Natural killer cell (primary cell): Measurements from ENCODE around the gene PPT1. TPM values are rescaled to one million over a fixed set of nuclear protein-coding genes. Genes with fewer than 3 reads are reported as not detected.

Experiments
- ATAC-seq, 3 donors: fragments of 150-1000 bp in 2 of 3; fragments of 200-7000 bp in 1 of 3; cut with Tn5 transposase; 1 replicate in 1 of 3; 2 replicates in 2 of 3; pipeline ENCODE4 v1.10.0; 2021; ENCODE audit warnings: mild to moderate bottlenecking in 2 of 3, moderate library complexity in 2 of 3
- DNase-seq, 2 donors: peaks; one replicate each; pipeline versions ENCODE4 v3.0.0 to v3.0.0-alpha.2; 2013 to 2021; ENCODE audit warnings: mixed read lengths in 1 of 2
- H3K27ac ChIP-seq: one replicate; pipeline ENCODE4 v1.5.1; 2013; ENCODE audit warnings: mild to moderate bottlenecking, low read length
- H3K27me3 ChIP-seq: one replicate; pipeline ENCODE4 v1.6.1; 2013; ENCODE audit warnings: low read length; ENCODE audit not compliant: control insufficient read depth, insufficient read depth
- H3K36me3 ChIP-seq: one replicate; pipeline ENCODE4 v1.6.1; 2013; ENCODE audit warnings: low read length; ENCODE audit not compliant: control insufficient read depth, insufficient read depth
- H3K4me1 ChIP-seq: one replicate; pipeline ENCODE4 v1.6.1; 2013; ENCODE audit warnings: low read length; ENCODE audit not compliant: control insufficient read depth, insufficient read depth
- H3K4me3 ChIP-seq: one replicate; pipeline ENCODE4 v1.5.1; 2013; ENCODE audit warnings: low read length
- H3K9me3 ChIP-seq: one replicate; pipeline ENCODE4 v1.6.1; 2013; ENCODE audit warnings: low read length; ENCODE audit not compliant: control insufficient read depth, insufficient read depth
- H3K27ac Mint-ChIP-seq, 2 donors: one replicate each; pipeline ENCODE4 v1.8.0; 2022; ENCODE audit warnings: mild to moderate bottlenecking in 2 of 2, mixed read lengths in 2 of 2, moderate library complexity in 1 of 2
- H3K27me3 Mint-ChIP-seq, 2 donors: one replicate each; pipeline ENCODE4 v1.8.0; 2022; ENCODE audit warnings: low read depth in 2 of 2, mixed read lengths in 2 of 2
- H3K36me3 Mint-ChIP-seq: one replicate; pipeline ENCODE4 v1.8.0; 2022; ENCODE audit warnings: mixed read lengths
- H3K4me1 Mint-ChIP-seq, 2 donors: one replicate each; pipeline ENCODE4 v1.8.0; 2022; ENCODE audit warnings: mixed read lengths in 2 of 2
- H3K4me3 Mint-ChIP-seq: one replicate; pipeline ENCODE4 v1.8.0; 2022; ENCODE audit warnings: mild to moderate bottlenecking, moderate library complexity, mixed read lengths
- H3K9me3 Mint-ChIP-seq, 2 donors: one replicate each; pipeline ENCODE4 v1.8.0; 2022; ENCODE audit warnings: mixed read lengths in 2 of 2
- CTCF ChIP-seq: fragments of 200-600 bp; IDR thresholded peaks from one replicate; pipeline ENCODE4 v1.8.0; 2022; ENCODE audit warnings: antibody characterized with exemption
- WGBS: methylation state at CpG from one replicate; pipeline ENCODE4 v1.1.7; 2013; ENCODE audit warnings: missing lambda C conversion rate; ENCODE audit not compliant: insufficient coverage; 5-methylcytosine and 5-hydroxymethylcytosine counted together
- intact Hi-C: fragments of 100-400 bp; cut with micrococcal nuclease; formaldehyde crosslinking; loops from one replicate; pipeline ENCODE4 v1.14.2; 2022
- total RNA-seq, 4 donors: library from RNA; stranded (reverse); fragments of 120-200 nt in 1 of 4; gene quantifications; one replicate each; pipeline versions ENCODE4 v1.2.3 to v1.2.4, GENCODE V29; 2013 to 2022

Gene PPT1
- total RNA-seq, 3 donors from 2014 or later (not counting 1 experiment from before 2014, with no cell fraction given) = 24.9 to 34.5 (median 29.9) TPM

GRCh38 chr1:40059338-40059959 lies 37.6 kb downstream of the PPT1 start:
- Histone ChIP-seq H3K4me1 (peaks cover 71% of the 10 kb centered on the region), H3K27ac (peak overlapping the region; percentile 55), H3K4me3 (no peak overlapping the region), H3K36me3 (peaks cover 65% of the 10 kb centered on the region), H3K9me3 (no peaks in the 10 kb centered on the region), H3K27me3 (no peaks in the 10 kb centered on the region)
- Mint-ChIP-seq H3K4me3 (peak overlapping the region; percentile 85), H3K9me3 (no peaks in the 10 kb centered on the region), H3K27me3 (no peaks in the 10 kb centered on the region), H3K36me3 (peaks cover 8% of the 10 kb centered on the region), H3K4me1 (peaks cover 85 to 93% of the 10 kb centered on the region in 2 donors), H3K27ac (peak overlapping the region; percentile 77 to 95)
- 22% methylated on average over 2 of the region's 4 CpGs for WGBS
- ATAC-seq (peak; percentile 72 to 80 (median 80)), DNase-seq (peak in 1 of 2 donors; percentile 68)
- intact Hi-C loops = loop anchor here (2.0 kb wide), 1 partner anchor 19 kb away; the partner anchor contains the start of gene CAP1
- no peak for TF ChIP-seq CTCF

- H3K27me3 Mint-ChIP-seq = no peaks in the 10 kb centered on the region
- ATAC-seq (no peak), DNase-seq (no peak)
- H3K27ac Mint-ChIP-seq = peak overlapping the region; percentile 77 to 95
- H3K4me3 Mint-ChIP-seq = peak overlapping the region; percentile 85
- intact Hi-C loops = loop anchor here (2.0 kb wide), 1 partner anchor 18 kb away; the partner anchor contains the start of gene CAP1
- H3K4me3 ChIP-seq = no peak overlapping the region
- no peak for TF ChIP-seq CTCF
- no peaks in the 10 kb centered on the region for H3K9me3 ChIP-seq
- peaks cover 87 to 93% of the 10 kb centered on the region in 2 donors for H3K4me1 Mint-ChIP-seq
- peaks cover 68% of the 10 kb centered on the region for H3K4me1 ChIP-seq
- peaks cover 60% of the 10 kb centered on the region for H3K36me3 ChIP-seq
- no peaks in the 10 kb centered on the region for H3K9me3 Mint-ChIP-seq
- peak overlapping the region; percentile 55 for H3K27ac ChIP-seq
- H3K36me3 Mint-ChIP-seq = peaks cover 3% of the 10 kb centered on the region
- WGBS = 83% methylated on average over 5 of the region's 7 CpGs
- H3K27me3 ChIP-seq = no peaks in the 10 kb centered on the region
These were observed 38.4 kb downstream of the PPT1 start for GRCh38 chr1:40058453-40059337.

- H3K9me3 Mint-ChIP-seq = no peaks in the 10 kb centered on the region
- H3K27ac ChIP-seq = peak overlapping the region; percentile 55
- peak overlapping the region; percentile 85 for H3K4me3 Mint-ChIP-seq
- no peaks in the 10 kb centered on the region for H3K27me3 Mint-ChIP-seq
- DNase-seq (no peak), ATAC-seq (no peak)
- H3K4me1 Mint-ChIP-seq = peaks cover 89 to 95% of the 10 kb centered on the region in 2 donors
- no peaks in the 10 kb centered on the region for H3K27me3 ChIP-seq
- no peaks in the 10 kb centered on the region for H3K9me3 ChIP-seq
- peaks cover 66% of the 10 kb centered on the region for H3K4me1 ChIP-seq
- WGBS = 100% methylated on average over 1 of the region's 1 CpG
- H3K36me3 Mint-ChIP-seq = no peaks in the 10 kb centered on the region
- intact Hi-C loops = loop anchor here (2.0 kb wide), 1 partner anchor 17 kb away; the partner anchor contains the start of gene CAP1
- TF ChIP-seq CTCF = no peak
- no peak overlapping the region for H3K4me3 ChIP-seq
- H3K36me3 ChIP-seq = peaks cover 54% of the 10 kb centered on the region
- H3K27ac Mint-ChIP-seq = peak overlapping the region; percentile 77 to 95
These were observed 39.0 kb downstream of the PPT1 start for GRCh38 chr1:40058097-40058452.
